ENCODE measurements around the gene LPAR5. TPM values are rescaled to one million over a fixed set of nuclear protein-coding genes. Genes with fewer than 3 reads are reported as not detected.

The LPAR5 gene
- total and polyA plus RNA-seq, 2 of the 13 experiments (the other 11 are each of a cell fraction or from before 2014, with no cell fraction given), result 0.09 to 0.32 TPM

DNA sequence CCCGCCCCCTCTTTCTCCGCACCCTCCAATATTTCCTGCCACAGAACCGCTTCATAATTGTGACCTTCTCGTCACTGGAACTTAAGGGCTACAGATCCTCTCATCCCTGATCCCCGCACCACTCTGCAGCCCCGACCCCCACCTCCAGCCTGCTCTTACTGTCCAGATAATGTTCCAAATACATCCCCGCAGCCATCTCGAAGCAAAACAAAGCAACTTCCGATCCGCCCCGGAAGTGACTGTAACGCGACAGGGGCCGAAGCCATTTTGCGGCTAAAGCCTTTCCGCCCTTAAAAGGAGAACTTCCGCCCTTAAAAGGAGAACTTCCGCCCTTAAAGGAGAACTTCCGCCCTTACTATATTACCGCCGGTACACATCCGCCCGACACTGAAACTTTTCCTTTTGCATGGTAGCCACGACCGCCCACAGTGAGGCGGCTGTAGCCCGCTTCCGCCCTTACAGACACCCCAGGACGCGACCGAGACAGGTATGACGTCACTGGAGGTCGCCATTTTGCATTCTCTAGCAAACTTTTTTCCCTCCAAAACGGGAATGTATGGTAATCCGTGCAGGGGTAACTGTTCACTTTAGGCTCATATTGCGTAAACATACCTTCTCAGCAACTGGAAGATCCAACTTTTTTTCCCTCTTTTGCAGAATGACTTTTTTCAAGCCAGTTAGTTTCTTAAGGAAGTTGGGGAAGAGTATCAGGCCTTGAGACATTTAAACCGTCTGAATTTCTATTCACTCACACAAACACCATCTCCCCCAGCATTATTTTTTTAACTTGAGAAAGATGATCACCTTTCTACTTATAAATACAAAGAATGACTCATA lies 27.4 kb upstream of the LPAR5 start, which contains the start of gene ING4 (continued):
- TF ChIP-seq, protein P1, sequence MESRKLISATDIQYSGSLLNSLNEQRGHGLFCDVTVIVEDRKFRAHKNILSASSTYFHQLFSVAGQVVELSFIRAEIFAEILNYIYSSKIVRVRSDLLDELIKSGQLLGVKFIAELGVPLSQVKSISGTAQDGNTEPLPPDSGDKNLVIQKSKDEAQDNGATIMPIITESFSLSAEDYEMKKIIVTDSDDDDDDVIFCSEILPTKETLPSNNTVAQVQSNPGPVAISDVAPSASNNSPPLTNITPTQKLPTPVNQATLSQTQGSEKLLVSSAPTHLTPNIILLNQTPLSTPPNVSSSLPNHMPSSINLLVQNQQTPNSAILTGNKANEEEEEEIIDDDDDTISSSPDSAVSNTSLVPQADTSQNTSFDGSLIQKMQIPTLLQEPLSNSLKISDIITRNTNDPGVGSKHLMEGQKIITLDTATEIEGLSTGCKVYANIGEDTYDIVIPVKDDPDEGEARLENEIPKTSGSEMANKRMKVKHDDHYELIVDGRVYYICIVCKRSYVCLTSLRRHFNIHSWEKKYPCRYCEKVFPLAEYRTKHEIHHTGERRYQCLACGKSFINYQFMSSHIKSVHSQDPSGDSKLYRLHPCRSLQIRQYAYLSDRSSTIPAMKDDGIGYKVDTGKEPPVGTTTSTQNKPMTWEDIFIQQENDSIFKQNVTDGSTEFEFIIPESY (CRISPR knock-in tag; IDR thresholded peaks at IDR 0.05), result no peak
- TF ChIP-seq ZNF784 (CRISPR knock-in tag; IDR thresholded peaks at IDR 0.05; ENCODE audit: borderline replicate concordance) (peak; percentile 52; the same call in 1 of the 2 replicates), ZNF737 (CRISPR knock-in tag; IDR thresholded peaks at IDR 0.05; ENCODE audit: borderline replicate concordance) (no peak; the same call in 1 of the 2 replicates), ZNF609 (CRISPR knock-in tag; IDR thresholded peaks at IDR 0.05; ENCODE audit: borderline replicate concordance) (no peak), NFRKB (IDR thresholded peaks at IDR 0.05) (peak; percentile 51; the same call in 1 of the 2 replicates), ONECUT2 (CRISPR knock-in tag; IDR thresholded peaks at IDR 0.05) (no peak), SMAD3 (CRISPR knock-in tag; IDR thresholded peaks at IDR 0.05) (0 out of 2 replicates have a peak, but pooled peaks have one; percentile 77), ISL2 (CRISPR knock-in tag; IDR thresholded peaks at IDR 0.05) (peak; percentile 45), THRA (CRISPR knock-in tag; IDR thresholded peaks at IDR 0.05; ENCODE audit: borderline replicate concordance) (no peak), DDIT3 (CRISPR knock-in tag; IDR thresholded peaks at IDR 0.05) (no peak), RARA (CRISPR knock-in tag; IDR thresholded peaks at IDR 0.05) (peak; percentile 20; the same call in 1 of the 2 replicates), THAP11 (CRISPR knock-in tag; IDR thresholded peaks at IDR 0.05) (peak; percentile 95), TAF15 (IDR thresholded peaks at IDR 0.05; ENCODE audit: low read depth, low read length, poor library complexity, severe bottlenecking) (no peak), REPIN1 (CRISPR knock-in tag; IDR thresholded peaks at IDR 0.05; ENCODE audit: borderline replicate concordance, low read depth) (peak; percentile 42; the same call in 1 of the 2 replicates)
- TF ChIP-seq, protein P2, sequence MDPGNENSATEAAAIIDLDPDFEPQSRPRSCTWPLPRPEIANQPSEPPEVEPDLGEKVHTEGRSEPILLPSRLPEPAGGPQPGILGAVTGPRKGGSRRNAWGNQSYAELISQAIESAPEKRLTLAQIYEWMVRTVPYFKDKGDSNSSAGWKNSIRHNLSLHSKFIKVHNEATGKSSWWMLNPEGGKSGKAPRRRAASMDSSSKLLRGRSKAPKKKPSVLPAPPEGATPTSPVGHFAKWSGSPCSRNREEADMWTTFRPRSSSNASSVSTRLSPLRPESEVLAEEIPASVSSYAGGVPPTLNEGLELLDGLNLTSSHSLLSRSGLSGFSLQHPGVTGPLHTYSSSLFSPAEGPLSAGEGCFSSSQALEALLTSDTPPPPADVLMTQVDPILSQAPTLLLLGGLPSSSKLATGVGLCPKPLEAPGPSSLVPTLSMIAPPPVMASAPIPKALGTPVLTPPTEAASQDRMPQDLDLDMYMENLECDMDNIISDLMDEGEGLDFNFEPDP (CRISPR knock-in tag; conservative IDR thresholded peaks at IDR 0.05), result no peak
- TF ChIP-seq, protein P3, sequence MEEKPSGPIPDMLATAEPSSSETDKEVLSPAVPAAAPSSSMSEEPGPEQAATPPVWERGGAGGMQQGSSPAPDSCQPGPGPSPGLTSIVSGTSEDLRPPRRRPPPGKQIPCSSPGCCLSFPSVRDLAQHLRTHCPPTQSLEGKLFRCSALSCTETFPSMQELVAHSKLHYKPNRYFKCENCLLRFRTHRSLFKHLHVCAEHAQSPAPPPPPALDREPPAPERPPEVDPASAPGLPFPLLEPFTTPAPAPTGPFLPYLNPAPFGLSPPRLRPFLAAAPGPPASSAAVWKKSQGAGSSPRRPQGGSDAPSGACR (CRISPR knock-in tag; IDR thresholded peaks at IDR 0.05), result peak; percentile 62; the same call in 1 of the 2 replicates

All from HepG2 (cell line).